Lower leg skin (tissue), 3 donors: ENCODE measurements around the gene GLYATL3.

Source experiments
- POLR2A ChIP-seq, 2 donors: fragments of 450-650 bp; IDR thresholded peaks; one replicate each; pipeline ENCODE4 v1.6.1; 2016 to 2017; ENCODE audit warnings: antibody characterized with exemption in 2 of 2, mild to moderate bottlenecking in 1 of 2, moderate library complexity in 1 of 2
- TF ChIP-seq, protein P1 (sequence below), 3 donors: fragments of 450-650 bp; IDR thresholded peaks; one replicate each; pipeline ENCODE4 v1.5.1; 2016; ENCODE audit warnings: antibody characterized with exemption in 3 of 3, mild to moderate bottlenecking in 3 of 3, moderate library complexity in 2 of 3

DNA sequence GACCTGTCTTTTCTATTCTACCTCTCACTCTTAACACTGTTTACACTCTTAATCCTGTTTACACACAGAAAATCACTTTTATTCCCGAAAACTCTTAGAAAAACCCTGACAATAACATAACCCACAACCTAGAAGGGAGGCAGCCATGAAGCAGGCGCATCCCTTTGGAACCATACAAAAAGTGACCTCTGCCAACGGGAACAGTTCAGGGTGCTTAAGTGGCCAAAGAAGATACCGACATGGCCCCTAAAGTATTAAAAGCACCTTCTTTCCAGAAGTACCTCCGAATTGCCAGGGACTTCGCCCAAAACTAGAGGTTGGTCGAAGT, 37.2 kb upstream of the GLYATL3 start:
- TF ChIP-seq, protein P1, sequence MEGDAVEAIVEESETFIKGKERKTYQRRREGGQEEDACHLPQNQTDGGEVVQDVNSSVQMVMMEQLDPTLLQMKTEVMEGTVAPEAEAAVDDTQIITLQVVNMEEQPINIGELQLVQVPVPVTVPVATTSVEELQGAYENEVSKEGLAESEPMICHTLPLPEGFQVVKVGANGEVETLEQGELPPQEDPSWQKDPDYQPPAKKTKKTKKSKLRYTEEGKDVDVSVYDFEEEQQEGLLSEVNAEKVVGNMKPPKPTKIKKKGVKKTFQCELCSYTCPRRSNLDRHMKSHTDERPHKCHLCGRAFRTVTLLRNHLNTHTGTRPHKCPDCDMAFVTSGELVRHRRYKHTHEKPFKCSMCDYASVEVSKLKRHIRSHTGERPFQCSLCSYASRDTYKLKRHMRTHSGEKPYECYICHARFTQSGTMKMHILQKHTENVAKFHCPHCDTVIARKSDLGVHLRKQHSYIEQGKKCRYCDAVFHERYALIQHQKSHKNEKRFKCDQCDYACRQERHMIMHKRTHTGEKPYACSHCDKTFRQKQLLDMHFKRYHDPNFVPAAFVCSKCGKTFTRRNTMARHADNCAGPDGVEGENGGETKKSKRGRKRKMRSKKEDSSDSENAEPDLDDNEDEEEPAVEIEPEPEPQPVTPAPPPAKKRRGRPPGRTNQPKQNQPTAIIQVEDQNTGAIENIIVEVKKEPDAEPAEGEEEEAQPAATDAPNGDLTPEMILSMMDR (IDR thresholded peaks at IDR 0.05): no peak
- no peak for TF ChIP-seq POLR2A (IDR thresholded peaks at IDR 0.05)
